ENCODE data around the gene MSH5. TPM values are rescaled to one million over a fixed set of nuclear protein-coding genes. Genes with fewer than 3 reads are reported as not detected.
"Not testable (repeated sequence)": the region's sequence is repeated elsewhere in the genome, so short reads cannot be mapped to it uniquely, and the experiment has no call there.

The MSH5 gene
- total RNA-seq, 2 donors from 2014 or later: 35.7 to 57.2 TPM

DNA sequence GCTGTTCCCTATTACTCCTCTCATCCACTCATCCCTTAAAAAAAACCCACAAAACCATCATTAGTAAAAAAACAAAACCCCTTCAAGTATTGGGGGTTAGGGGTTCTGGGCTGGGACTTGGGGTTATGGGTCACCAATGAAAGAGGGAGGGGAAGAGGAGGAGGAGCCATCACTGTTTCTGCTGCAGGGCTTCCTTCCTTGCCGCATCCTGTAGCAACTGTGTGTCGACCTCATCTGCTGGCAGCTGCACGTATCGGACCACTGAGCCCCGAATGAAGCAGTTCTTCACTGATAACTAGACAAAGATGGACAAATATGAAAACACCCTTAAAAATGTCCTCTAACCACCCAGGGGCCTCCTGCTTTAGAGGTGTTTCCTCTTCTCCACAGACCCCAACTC, 57.8 kb downstream of the MSH5 start:
- no peak for TF ChIP-seq CTCF (conservative IDR thresholded peaks at IDR 0.05)
- Mint-ChIP-seq H3K27me3 (ENCODE audit: insufficient read depth) (no peaks in the 10 kb centered on the region), H3K36me3 (ENCODE audit: low read depth) (peaks cover 21% of the 10 kb centered on the region), H3K4me1 (peaks cover 9% of the 10 kb centered on the region), H3K4me3 (no peak overlapping the region), H3K27ac (no peak overlapping the region), H3K9me3 (no peaks in the 10 kb centered on the region)
- Histone ChIP-seq H3K27ac (ENCODE audit: low read depth, low read length) (no peak overlapping the region), H3K4me1 (ENCODE audit: control insufficient read depth, insufficient read depth, low read length) (no peaks in the 10 kb centered on the region), H3K9ac (ENCODE audit: extremely low read depth, low read length, poor library complexity, severe bottlenecking) (no peak overlapping the region), H3K4me3 (ENCODE audit: low read length) (no peak overlapping the region), H3K36me3 (ENCODE audit: control insufficient read depth, insufficient read depth, low read length) (peaks cover 32% of the 10 kb centered on the region), H3K9me3 (ENCODE audit: control insufficient read depth, low read length) (no peaks in the 10 kb centered on the region), H3K27me3 (ENCODE audit: control insufficient read depth, insufficient read depth, low read length, poor library complexity, severe bottlenecking) (no peaks in the 10 kb centered on the region)
- DNase-seq: no peak
- 99 to 100% methylated on average over 1 to 5 of the region's 5 CpGs for WGBS, 2 experiments (ENCODE audit: insufficient coverage in 1 of 2, insufficient read length in 1 of 2)

DNA sequence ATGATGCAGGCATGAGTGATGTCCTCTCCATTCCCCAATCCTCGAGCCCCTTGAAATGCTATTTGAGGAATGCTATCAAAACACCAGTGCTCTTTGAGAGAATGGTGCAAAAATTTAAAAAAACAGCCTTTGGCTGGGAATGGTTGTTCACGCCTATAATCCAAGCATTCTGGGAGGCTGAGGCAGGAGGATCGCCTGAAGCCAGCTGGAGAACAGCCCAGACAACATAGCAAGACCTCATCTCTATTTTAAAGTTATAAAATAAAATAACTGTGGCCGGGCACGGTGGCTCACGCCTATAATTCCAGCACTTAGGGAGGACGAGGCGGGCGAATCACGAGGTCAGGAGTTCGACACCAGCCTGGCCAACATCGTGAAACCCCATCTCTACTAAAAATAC, 60.0 kb downstream of the MSH5 start:
- TF ChIP-seq CTCF (conservative IDR thresholded peaks at IDR 0.05): no peak
- H3K36me3 Mint-ChIP-seq (ENCODE audit: low read depth): peaks cover 33% of the 10 kb centered on the region
- no peak overlapping the region for H3K27ac Mint-ChIP-seq
- Histone ChIP-seq H3K4me3 (ENCODE audit: low read length) (no peak overlapping the region), H3K27ac (ENCODE audit: low read depth, low read length) (no peak overlapping the region), H3K9ac (ENCODE audit: extremely low read depth, low read length, poor library complexity, severe bottlenecking) (no peak overlapping the region), H3K9me3 (ENCODE audit: control insufficient read depth, low read length) (no peaks in the 10 kb centered on the region), H3K27me3 (ENCODE audit: control insufficient read depth, insufficient read depth, low read length, poor library complexity, severe bottlenecking) (no peaks in the 10 kb centered on the region), H3K4me1 (ENCODE audit: control insufficient read depth, insufficient read depth, low read length) (no peaks in the 10 kb centered on the region), H3K36me3 (ENCODE audit: control insufficient read depth, insufficient read depth, low read length) (peaks cover 39% of the 10 kb centered on the region)
- DNase-seq: no peak
- no peaks in the 10 kb centered on the region for H3K27me3 Mint-ChIP-seq (ENCODE audit: insufficient read depth)
- H3K9me3 Mint-ChIP-seq: no peaks in the 10 kb centered on the region
- WGBS, 2 experiments (ENCODE audit: insufficient coverage in 1 of 2, insufficient read length in 1 of 2): 90 to 94% methylated on average over 2 to 12 of the region's 12 CpGs
- H3K4me1 Mint-ChIP-seq: no peaks in the 10 kb centered on the region
- H3K4me3 Mint-ChIP-seq: no peak overlapping the region

GRCh38 chr6:31801031-31801927, 61.5 kb downstream of the MSH5 start:
- not testable (repeated sequence) for H3K4me3 ChIP-seq (ENCODE audit: low read length); H3K4me1 Mint-ChIP-seq; H3K9me3 Mint-ChIP-seq; H3K27ac Mint-ChIP-seq; H3K27me3 Mint-ChIP-seq (ENCODE audit: insufficient read depth); H3K27ac ChIP-seq (ENCODE audit: low read depth, low read length); H3K9ac ChIP-seq (ENCODE audit: extremely low read depth, low read length, poor library complexity, severe bottlenecking); DNase-seq; H3K4me3 Mint-ChIP-seq; H3K9me3 ChIP-seq (ENCODE audit: control insufficient read depth, low read length); H3K27me3 ChIP-seq (ENCODE audit: control insufficient read depth, insufficient read depth, low read length, poor library complexity, severe bottlenecking); H3K4me1 ChIP-seq (ENCODE audit: control insufficient read depth, insufficient read depth, low read length)
- 95 to 96% methylated on average over 3 to 7 of the region's 8 CpGs for WGBS, 2 experiments (ENCODE audit: insufficient coverage in 1 of 2, insufficient read length in 1 of 2)
- H3K36me3 Mint-ChIP-seq (ENCODE audit: low read depth): peaks cover 33% of the 10 kb centered on the region
- peaks cover 39% of the 10 kb centered on the region for H3K36me3 ChIP-seq (ENCODE audit: control insufficient read depth, insufficient read depth, low read length)

Measured in endodermal cell (in vitro differentiated cells).